H9 (cell line): ENCODE results near the gene ENTPD1. TPM values are rescaled to one million over a fixed set of nuclear protein-coding genes. Genes with fewer than 3 reads are reported as not detected.

Experiments
- DNase-seq: peaks from one replicate; pipeline ENCODE4 v3.0.0-alpha.2; 2017
- H2AFZ ChIP-seq: one replicate; pipeline ENCODE4 v1.6.1; 2013; ENCODE audit warnings: mild to moderate bottlenecking, low read length, control low read depth, moderate library complexity
- H2AK5ac ChIP-seq: 2 replicates; pipeline ENCODE4 v1.6.1; 2013; ENCODE audit warnings: low read length, control low read depth, mixed read lengths; ENCODE audit not compliant: insufficient read length
- H2BK120ac ChIP-seq: one replicate; pipeline ENCODE4 v1.6.1; 2013; ENCODE audit warnings: low read depth, mild to moderate bottlenecking, low read length, control low read depth, inconsistent platforms; ENCODE audit not compliant: poor library complexity, severe bottlenecking
- H2BK12ac ChIP-seq: 2 replicates; pipeline ENCODE4 v1.6.1; 2013; ENCODE audit warnings: low read length, control low read depth, mixed read lengths, low read depth; ENCODE audit not compliant: insufficient read length
- H2BK15ac ChIP-seq: 2 replicates; pipeline ENCODE4 v1.6.1; 2013; ENCODE audit warnings: low read depth, low read length, control low read depth
- H2BK20ac ChIP-seq: one replicate; pipeline ENCODE4 v1.6.1; 2013; ENCODE audit warnings: low read depth, mild to moderate bottlenecking, low read length, control low read depth, inconsistent platforms; ENCODE audit not compliant: poor library complexity, severe bottlenecking
- H2BK5ac ChIP-seq: 2 replicates; pipeline ENCODE4 v1.6.1; 2013; ENCODE audit warnings: low read length, control low read depth, mixed read lengths; ENCODE audit not compliant: insufficient read length
- H3K14ac ChIP-seq: 2 replicates; pipeline ENCODE4 v1.6.1; 2013; ENCODE audit warnings: low read length, control low read depth; ENCODE audit not compliant: insufficient read depth
- H3K18ac ChIP-seq: 2 replicates; pipeline ENCODE4 v1.6.1; 2013; ENCODE audit warnings: low read depth, mild to moderate bottlenecking, mixed read lengths, low read length, control low read depth; ENCODE audit not compliant: insufficient read length
- H3K23ac ChIP-seq: 2 replicates; pipeline ENCODE4 v1.6.1; 2013; ENCODE audit warnings: low read length, control low read depth, mixed read lengths, low read depth; ENCODE audit not compliant: insufficient read length
- H3K23me2 ChIP-seq: 2 replicates; pipeline ENCODE4 v1.6.1; 2013; ENCODE audit warnings: low read depth, mild to moderate bottlenecking, mixed read lengths, low read length, control low read depth; ENCODE audit not compliant: insufficient read length, poor library complexity, severe bottlenecking
- H3K27ac ChIP-seq: 2 replicates; pipeline ENCODE4 v1.5.1; 2013; ENCODE audit warnings: low read length, control low read depth, mixed read lengths, low read depth; ENCODE audit not compliant: insufficient read length
- H3K27me3 ChIP-seq: 2 replicates; pipeline ENCODE4 v1.6.1; 2013; ENCODE audit warnings: low read length, control low read depth, inconsistent platforms; ENCODE audit not compliant: insufficient read depth
- H3K4ac ChIP-seq: 2 replicates; pipeline ENCODE4 v1.6.1; 2013; ENCODE audit warnings: low read depth, mild to moderate bottlenecking, control low read depth, inconsistent platforms, low read length, moderate library complexity
- H3K4me1 ChIP-seq: 2 replicates; pipeline ENCODE4 v1.6.1; 2013; ENCODE audit warnings: low read length, control low read depth, inconsistent platforms; ENCODE audit not compliant: insufficient read depth
- H3K4me2 ChIP-seq: 2 replicates; pipeline ENCODE4 v1.6.1; 2013; ENCODE audit warnings: low read length, control low read depth, mixed read lengths; ENCODE audit not compliant: insufficient read length, insufficient read depth
- H3K56ac ChIP-seq: 2 replicates; pipeline ENCODE4 v1.6.1; 2013; ENCODE audit warnings: low read depth, mild to moderate bottlenecking, mixed read lengths, low read length, control low read depth; ENCODE audit not compliant: insufficient read length
- H3K79me1 ChIP-seq: 2 replicates; pipeline ENCODE4 v1.6.1; 2013; ENCODE audit warnings: low read depth, mild to moderate bottlenecking, moderate library complexity, low read length, control low read depth, inconsistent platforms; ENCODE audit not compliant: insufficient read depth, poor library complexity, severe bottlenecking
- H3K79me2 ChIP-seq: 2 replicates; pipeline ENCODE4 v1.6.1; 2013; ENCODE audit warnings: low read length, control low read depth, inconsistent platforms; ENCODE audit not compliant: insufficient read depth
- H3K9ac ChIP-seq: 2 replicates; pipeline ENCODE4 v1.6.1; 2013; ENCODE audit warnings: low read length, control low read depth, mixed read lengths; ENCODE audit not compliant: insufficient read length; ENCODE audit errors: extremely low read depth
- H3K9me3 ChIP-seq: one replicate; pipeline ENCODE4 v1.6.1; 2013; ENCODE audit warnings: low read depth, low read length, inconsistent platforms; ENCODE audit not compliant: control insufficient read depth
- H3T11ph ChIP-seq: one replicate; pipeline ENCODE4 v1.6.1; 2013; ENCODE audit warnings: mild to moderate bottlenecking, low read length, control low read depth, inconsistent platforms
- H4K20me1 ChIP-seq: one replicate; pipeline ENCODE4 v1.6.1; 2013; ENCODE audit not compliant: control insufficient read depth, insufficient read length, insufficient read depth
- H4K5ac ChIP-seq: 2 replicates; pipeline ENCODE4 v1.6.1; 2013; ENCODE audit warnings: low read depth, mild to moderate bottlenecking, mixed read lengths, low read length, control low read depth; ENCODE audit not compliant: insufficient read length
- H4K8ac ChIP-seq: replicated peaks from 2 replicates; pipeline ENCODE4 v1.6.1; 2013; ENCODE audit warnings: low read length, control low read depth, mixed read lengths, low read depth; ENCODE audit not compliant: insufficient read length
- H4K91ac ChIP-seq: 2 replicates; pipeline ENCODE4 v1.6.1; 2013; ENCODE audit warnings: low read depth, mild to moderate bottlenecking, moderate library complexity, mixed read lengths, low read length, control low read depth; ENCODE audit not compliant: insufficient read length
- H3K27ac Mint-ChIP-seq, 3 experiments: 2 replicates in 2 of 3; 3 replicates in 1 of 3; pipeline ENCODE4 v1.8.0; 2020 to 2021; ENCODE audit warnings: mixed read lengths in 3 of 3, mild to moderate bottlenecking in 1 of 3, moderate library complexity in 1 of 3
- H3K27me3 Mint-ChIP-seq: 2 replicates; pipeline ENCODE4 v1.8.0; 2021; ENCODE audit warnings: low read depth, mild to moderate bottlenecking, moderate library complexity, mixed read lengths
- H3K36me3 Mint-ChIP-seq, 3 experiments: 2 replicates in 2 of 3; 3 replicates in 1 of 3; pipeline ENCODE4 v1.8.0; 2020 to 2021; ENCODE audit warnings: low read depth in 3 of 3, mixed read lengths in 3 of 3; ENCODE audit not compliant: insufficient read depth in 1 of 3
- H3K4me1 Mint-ChIP-seq, 2 experiments: 2 replicates each; pipeline ENCODE4 v1.8.0; 2020; ENCODE audit warnings: mixed read lengths in 2 of 2
- H3K4me3 Mint-ChIP-seq, 2 experiments: 2 replicates in 1 of 2; 3 replicates in 1 of 2; pipeline ENCODE4 v1.8.0; 2020 to 2021; ENCODE audit warnings: mild to moderate bottlenecking in 2 of 2, mixed read lengths in 2 of 2, moderate library complexity in 1 of 2
- H3K9me3 Mint-ChIP-seq, 2 experiments: 2 replicates in 1 of 2; 3 replicates in 1 of 2; pipeline ENCODE4 v1.8.0; 2020; ENCODE audit warnings: mild to moderate bottlenecking in 2 of 2, mixed read lengths in 2 of 2, moderate library complexity in 1 of 2
- WGBS: extraction: QIAGEN DNeasy Blood & Tissue Kit; methylation state at CpG from one replicate; pipeline ENCODE4 v1.1.7; 2013; ENCODE audit warnings: missing lambda C conversion rate, low lambda C conversion rate, mixed read lengths; ENCODE audit not compliant: insufficient read length; ENCODE audit errors: extremely low coverage; 5-methylcytosine and 5-hydroxymethylcytosine counted together
- total RNA-seq: library from RNA; stranded (reverse); gene quantifications from 2 replicates; pipeline ENCODE4 v1.2.1, GENCODE V29; 2021
- TF ChIP-seq, protein P1 (sequence below): fragments of 200-600 bp; sonication (generic); conservative IDR thresholded peaks from 3 replicates; pipeline ENCODE4 v1.8.0; 2021; ENCODE audit warnings: antibody characterized with exemption, mild to moderate bottlenecking

The ENTPD1 gene
- total RNA-seq, 1 experiment from 2014 or later: 1.9 TPM

DNA sequence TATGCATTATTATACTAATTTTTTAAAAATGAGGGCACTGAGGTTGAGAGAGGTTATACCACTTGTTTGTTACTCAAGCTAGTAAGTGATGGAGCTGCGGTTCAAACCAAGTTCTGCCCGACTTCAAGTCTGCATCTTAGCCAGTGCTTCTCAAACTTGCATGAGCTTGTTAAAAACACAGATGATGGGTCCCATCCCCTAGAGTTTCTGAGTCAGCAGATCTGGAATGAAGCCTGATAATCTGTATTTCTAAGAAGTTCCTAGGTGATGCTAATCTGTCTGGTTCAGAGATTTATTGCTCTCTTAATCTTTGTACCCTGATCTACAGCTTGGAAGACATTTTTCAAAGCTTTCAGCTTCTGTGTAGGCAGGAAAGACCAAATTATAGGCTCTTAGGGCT, 84.2 kb downstream of the ENTPD1 start:
- no peak overlapping the region for H3K9ac ChIP-seq
- H3K79me2 ChIP-seq: no peaks in the 10 kb centered on the region
- TF ChIP-seq, protein P1, sequence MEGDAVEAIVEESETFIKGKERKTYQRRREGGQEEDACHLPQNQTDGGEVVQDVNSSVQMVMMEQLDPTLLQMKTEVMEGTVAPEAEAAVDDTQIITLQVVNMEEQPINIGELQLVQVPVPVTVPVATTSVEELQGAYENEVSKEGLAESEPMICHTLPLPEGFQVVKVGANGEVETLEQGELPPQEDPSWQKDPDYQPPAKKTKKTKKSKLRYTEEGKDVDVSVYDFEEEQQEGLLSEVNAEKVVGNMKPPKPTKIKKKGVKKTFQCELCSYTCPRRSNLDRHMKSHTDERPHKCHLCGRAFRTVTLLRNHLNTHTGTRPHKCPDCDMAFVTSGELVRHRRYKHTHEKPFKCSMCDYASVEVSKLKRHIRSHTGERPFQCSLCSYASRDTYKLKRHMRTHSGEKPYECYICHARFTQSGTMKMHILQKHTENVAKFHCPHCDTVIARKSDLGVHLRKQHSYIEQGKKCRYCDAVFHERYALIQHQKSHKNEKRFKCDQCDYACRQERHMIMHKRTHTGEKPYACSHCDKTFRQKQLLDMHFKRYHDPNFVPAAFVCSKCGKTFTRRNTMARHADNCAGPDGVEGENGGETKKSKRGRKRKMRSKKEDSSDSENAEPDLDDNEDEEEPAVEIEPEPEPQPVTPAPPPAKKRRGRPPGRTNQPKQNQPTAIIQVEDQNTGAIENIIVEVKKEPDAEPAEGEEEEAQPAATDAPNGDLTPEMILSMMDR: no peak
- no peaks in the 10 kb centered on the region for H4K20me1 ChIP-seq
- no peaks in the 10 kb centered on the region for H3K79me1 ChIP-seq
- H2BK15ac ChIP-seq: no peak overlapping the region
- H3K9me3 ChIP-seq: no peaks in the 10 kb centered on the region
- peaks cover 9 to 11% of the 10 kb centered on the region in 2 experiments for H3K4me1 Mint-ChIP-seq
- H3K27me3 ChIP-seq: no peaks in the 10 kb centered on the region
- H3K23ac ChIP-seq: no peak overlapping the region
- no peak overlapping the region for H2BK120ac ChIP-seq
- no peak overlapping the region for H2AFZ ChIP-seq
- peaks cover 2% of the 10 kb centered on the region for H3K27me3 Mint-ChIP-seq
- H3K14ac ChIP-seq: no peak overlapping the region
- H3K27ac ChIP-seq: no peak overlapping the region
- no peak overlapping the region for H2BK12ac ChIP-seq
- no peak overlapping the region for H3K18ac ChIP-seq
- no CpG with 5 or more reads among the region's 2 CpGs for WGBS
- H3K27ac Mint-ChIP-seq: no peak overlapping the region
- H4K5ac ChIP-seq: no peak overlapping the region
- no peak for DNase-seq
- H2BK5ac ChIP-seq: no peak overlapping the region
- no peak overlapping the region for H2BK20ac ChIP-seq
- H3K4me3 Mint-ChIP-seq: no peak overlapping the region
- H3K4me1 ChIP-seq: no peaks in the 10 kb centered on the region
- no peak overlapping the region for H3K4ac ChIP-seq
- H3K23me2 ChIP-seq: no peaks in the 10 kb centered on the region
- H3T11ph ChIP-seq: no peak overlapping the region
- H3K4me2 ChIP-seq: no peak overlapping the region
- no peaks in the 10 kb centered on the region for H3K9me3 Mint-ChIP-seq
- H2AK5ac ChIP-seq: no peak overlapping the region
- no peak overlapping the region for H4K8ac ChIP-seq
- no peak overlapping the region for H3K56ac ChIP-seq
- H3K36me3 Mint-ChIP-seq: no peaks in the 10 kb centered on the region
- no peak overlapping the region for H4K91ac ChIP-seq
